Retinal pigment epithelial cell (primary cell): Measurements from ENCODE around the gene PPP1R1B.
A peak's percentile ranks its signal among the peaks of the same experiment; 100 is the strongest.

Source experiments
- DNase-seq: peaks from one replicate; pipeline ENCODE4 v3.0.0-alpha.2; 2010; ENCODE audit warnings: low read depth
- H3K4me3 ChIP-seq: 2 replicates; pipeline ENCODE4 v1.5.1; 2011; ENCODE audit warnings: mild to moderate bottlenecking, low read length, control low read depth, moderate library complexity
- TF ChIP-seq, protein P1 (sequence below): conservative IDR thresholded peaks from 2 replicates; pipeline ENCODE4 v1.5.1; 2011; ENCODE audit warnings: low read depth, low read length, control low read depth, inconsistent platforms

The PPP1R1B gene

GRCh38 chr17:39624313-39624712, 2.4 kb upstream of the PPP1R1B start:
- TF ChIP-seq, protein P1, sequence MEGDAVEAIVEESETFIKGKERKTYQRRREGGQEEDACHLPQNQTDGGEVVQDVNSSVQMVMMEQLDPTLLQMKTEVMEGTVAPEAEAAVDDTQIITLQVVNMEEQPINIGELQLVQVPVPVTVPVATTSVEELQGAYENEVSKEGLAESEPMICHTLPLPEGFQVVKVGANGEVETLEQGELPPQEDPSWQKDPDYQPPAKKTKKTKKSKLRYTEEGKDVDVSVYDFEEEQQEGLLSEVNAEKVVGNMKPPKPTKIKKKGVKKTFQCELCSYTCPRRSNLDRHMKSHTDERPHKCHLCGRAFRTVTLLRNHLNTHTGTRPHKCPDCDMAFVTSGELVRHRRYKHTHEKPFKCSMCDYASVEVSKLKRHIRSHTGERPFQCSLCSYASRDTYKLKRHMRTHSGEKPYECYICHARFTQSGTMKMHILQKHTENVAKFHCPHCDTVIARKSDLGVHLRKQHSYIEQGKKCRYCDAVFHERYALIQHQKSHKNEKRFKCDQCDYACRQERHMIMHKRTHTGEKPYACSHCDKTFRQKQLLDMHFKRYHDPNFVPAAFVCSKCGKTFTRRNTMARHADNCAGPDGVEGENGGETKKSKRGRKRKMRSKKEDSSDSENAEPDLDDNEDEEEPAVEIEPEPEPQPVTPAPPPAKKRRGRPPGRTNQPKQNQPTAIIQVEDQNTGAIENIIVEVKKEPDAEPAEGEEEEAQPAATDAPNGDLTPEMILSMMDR: no peak
- H3K4me3 ChIP-seq: no peak overlapping the region
- no peak for DNase-seq

- TF ChIP-seq, protein P1: no peak
- no peak for DNase-seq
- no peak overlapping the region for H3K4me3 ChIP-seq
Measured at GRCh38 chr17:39625198-39625785, 1.5 kb upstream of the PPP1R1B start.

DNA sequence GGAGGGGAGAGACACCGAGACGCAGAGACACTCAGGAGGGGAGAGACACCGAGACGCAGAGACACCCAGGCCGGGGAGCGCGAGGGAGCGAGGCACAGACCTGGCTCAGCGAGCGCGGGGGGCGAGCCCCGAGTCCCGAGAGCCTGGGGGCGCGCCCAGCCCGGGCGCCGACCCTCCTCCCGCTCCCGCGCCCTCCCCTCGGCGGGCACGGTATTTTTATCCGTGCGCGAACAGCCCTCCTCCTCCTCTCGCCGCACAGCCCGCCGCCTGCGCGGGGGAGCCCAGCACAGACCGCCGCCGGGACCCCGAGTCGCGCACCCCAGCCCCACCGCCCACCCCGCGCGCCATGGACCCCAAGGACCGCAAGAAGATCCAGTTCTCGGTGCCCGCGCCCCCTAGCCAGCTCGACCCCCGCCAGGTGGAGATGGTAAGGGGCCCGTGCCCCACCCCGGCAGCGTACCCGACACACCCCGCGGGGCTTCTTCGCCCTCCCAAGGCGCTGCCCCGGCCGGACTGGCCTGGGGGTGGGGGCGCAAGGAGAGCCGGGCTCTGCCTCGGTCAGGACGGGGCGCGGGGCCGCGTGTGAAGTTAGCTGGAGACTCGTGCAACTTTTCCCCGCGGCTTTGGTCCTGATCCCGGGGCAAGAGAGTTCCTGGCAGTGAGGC, 427 bp downstream of the PPP1R1B start:
- DNase-seq: no peak
- TF ChIP-seq, protein P1: no peak
- peak overlapping the region; percentile 26 for H3K4me3 ChIP-seq

GRCh38 chr17:39627712-39628516, 1.2 kb downstream of the PPP1R1B start:
- TF ChIP-seq, protein P1: no peak
- no peak overlapping the region for H3K4me3 ChIP-seq
- no peak for DNase-seq

DNA sequence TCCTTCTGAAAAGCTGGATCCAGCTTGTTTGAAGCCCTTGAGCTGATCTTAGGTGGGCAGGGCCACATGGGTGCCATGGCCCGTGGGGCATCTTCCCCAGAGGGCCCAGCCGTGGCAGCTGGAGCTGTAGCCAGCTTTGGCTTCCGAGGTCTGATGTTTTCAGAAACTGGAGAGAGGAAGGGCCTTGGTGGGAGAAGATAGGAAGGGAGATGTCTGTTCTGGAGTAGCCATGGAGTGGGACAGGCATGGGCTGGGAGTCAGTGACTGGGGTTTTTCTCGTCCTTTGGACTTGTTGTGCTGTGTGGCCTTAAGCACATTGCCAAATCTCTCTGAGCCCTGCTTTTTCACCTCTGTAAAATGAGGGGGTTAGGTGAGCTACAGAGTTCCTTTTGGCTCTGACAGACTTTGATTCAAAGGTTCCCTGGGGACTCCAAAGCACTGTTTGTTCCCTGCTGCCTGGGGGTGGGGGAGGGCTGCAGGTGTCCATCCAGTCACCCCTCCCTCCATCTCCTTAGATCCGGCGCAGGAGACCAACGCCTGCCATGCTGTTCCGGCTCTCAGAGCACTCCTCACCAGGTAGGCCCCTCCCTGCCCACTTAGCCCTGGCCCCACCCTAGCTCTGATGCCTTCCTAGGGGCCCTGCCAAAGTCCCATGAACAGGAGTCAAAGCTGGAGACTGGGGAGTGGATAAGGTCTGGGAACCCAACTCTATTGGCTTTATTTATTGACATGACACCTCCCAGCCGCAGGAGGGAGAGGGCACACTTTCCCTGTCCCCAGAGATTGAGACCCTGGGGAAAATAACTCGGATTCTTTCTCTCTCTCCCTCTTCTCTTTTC, 2.1 kb downstream of the PPP1R1B start:
- TF ChIP-seq, protein P1: no peak
- no peak overlapping the region for H3K4me3 ChIP-seq
- no peak for DNase-seq

DNA sequence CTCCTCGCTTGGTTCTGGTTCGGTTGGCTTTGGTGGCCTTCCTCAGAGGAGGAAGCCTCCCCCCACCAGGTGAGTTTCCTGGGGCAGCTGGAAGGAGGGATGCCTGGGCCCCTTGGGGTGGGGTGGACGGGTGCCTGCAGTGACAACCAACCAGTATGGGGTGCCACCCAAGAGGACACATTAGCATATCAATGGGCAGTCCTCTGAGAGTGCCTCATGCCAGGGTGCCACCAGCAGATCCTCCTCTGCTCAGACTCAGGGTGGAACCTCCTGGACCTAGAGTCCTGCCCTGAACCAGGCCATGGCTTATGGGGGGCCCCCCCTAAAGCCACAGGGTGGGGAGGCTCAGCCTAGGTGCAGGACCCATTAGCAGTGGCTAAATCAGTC, 2.7 kb downstream of the PPP1R1B start:
- no peak for DNase-seq
- TF ChIP-seq, protein P1: no peak
- no peak overlapping the region for H3K4me3 ChIP-seq
